Measurements from ENCODE around the gene LIFR.

Gene LIFR

GRCh38 chr5:38473008-38473407 lies 83.4 kb downstream of the LIFR start:
- H3K4me3 ChIP-seq (ENCODE audit: low read length): no peak overlapping the region
- TF ChIP-seq, protein P1, sequence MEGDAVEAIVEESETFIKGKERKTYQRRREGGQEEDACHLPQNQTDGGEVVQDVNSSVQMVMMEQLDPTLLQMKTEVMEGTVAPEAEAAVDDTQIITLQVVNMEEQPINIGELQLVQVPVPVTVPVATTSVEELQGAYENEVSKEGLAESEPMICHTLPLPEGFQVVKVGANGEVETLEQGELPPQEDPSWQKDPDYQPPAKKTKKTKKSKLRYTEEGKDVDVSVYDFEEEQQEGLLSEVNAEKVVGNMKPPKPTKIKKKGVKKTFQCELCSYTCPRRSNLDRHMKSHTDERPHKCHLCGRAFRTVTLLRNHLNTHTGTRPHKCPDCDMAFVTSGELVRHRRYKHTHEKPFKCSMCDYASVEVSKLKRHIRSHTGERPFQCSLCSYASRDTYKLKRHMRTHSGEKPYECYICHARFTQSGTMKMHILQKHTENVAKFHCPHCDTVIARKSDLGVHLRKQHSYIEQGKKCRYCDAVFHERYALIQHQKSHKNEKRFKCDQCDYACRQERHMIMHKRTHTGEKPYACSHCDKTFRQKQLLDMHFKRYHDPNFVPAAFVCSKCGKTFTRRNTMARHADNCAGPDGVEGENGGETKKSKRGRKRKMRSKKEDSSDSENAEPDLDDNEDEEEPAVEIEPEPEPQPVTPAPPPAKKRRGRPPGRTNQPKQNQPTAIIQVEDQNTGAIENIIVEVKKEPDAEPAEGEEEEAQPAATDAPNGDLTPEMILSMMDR (conservative IDR thresholded peaks at IDR 0.05; ENCODE audit: low read length): no peak
- DNase-seq (ENCODE audit: low read depth): no peak

- H3K4me3 ChIP-seq (ENCODE audit: low read length): no peak overlapping the region
- TF ChIP-seq, protein P1 (conservative IDR thresholded peaks at IDR 0.05; ENCODE audit: low read length): no peak
- no peak for DNase-seq (ENCODE audit: low read depth)
Observed at GRCh38 chr5:38472541-38472940, 83.9 kb downstream of the LIFR start.

DNA sequence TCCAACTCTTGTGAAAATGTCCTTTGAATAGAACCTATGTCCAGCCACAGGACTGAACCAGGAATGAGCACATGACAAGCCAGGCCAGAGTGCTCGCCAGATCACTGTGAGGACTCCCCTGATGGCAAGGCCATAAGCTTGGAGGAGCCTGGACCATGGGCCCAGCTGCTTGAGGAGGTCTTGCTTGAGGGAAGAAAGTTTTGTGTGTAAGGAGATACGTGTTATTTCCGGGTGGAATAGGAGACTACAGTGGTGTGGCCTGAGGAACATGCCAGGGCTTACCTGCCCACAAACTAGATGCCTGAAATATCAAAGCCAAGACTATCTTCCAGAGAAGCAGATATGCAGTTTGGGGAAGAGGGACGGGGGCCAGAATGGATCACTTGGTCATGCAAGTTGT lies 84.7 kb downstream of the LIFR start:
- TF ChIP-seq, protein P1 (conservative IDR thresholded peaks at IDR 0.05; ENCODE audit: low read length): no peak
- DNase-seq (ENCODE audit: low read depth): no peak
- H3K4me3 ChIP-seq (ENCODE audit: low read length): no peak overlapping the region

GRCh38 chr5:38469707-38470267 lies 86.7 kb downstream of the LIFR start:
- TF ChIP-seq, protein P1 (conservative IDR thresholded peaks at IDR 0.05; ENCODE audit: low read length): no peak
- H3K4me3 ChIP-seq (ENCODE audit: low read length): no peak overlapping the region
- no peak for DNase-seq (ENCODE audit: low read depth)

DNA sequence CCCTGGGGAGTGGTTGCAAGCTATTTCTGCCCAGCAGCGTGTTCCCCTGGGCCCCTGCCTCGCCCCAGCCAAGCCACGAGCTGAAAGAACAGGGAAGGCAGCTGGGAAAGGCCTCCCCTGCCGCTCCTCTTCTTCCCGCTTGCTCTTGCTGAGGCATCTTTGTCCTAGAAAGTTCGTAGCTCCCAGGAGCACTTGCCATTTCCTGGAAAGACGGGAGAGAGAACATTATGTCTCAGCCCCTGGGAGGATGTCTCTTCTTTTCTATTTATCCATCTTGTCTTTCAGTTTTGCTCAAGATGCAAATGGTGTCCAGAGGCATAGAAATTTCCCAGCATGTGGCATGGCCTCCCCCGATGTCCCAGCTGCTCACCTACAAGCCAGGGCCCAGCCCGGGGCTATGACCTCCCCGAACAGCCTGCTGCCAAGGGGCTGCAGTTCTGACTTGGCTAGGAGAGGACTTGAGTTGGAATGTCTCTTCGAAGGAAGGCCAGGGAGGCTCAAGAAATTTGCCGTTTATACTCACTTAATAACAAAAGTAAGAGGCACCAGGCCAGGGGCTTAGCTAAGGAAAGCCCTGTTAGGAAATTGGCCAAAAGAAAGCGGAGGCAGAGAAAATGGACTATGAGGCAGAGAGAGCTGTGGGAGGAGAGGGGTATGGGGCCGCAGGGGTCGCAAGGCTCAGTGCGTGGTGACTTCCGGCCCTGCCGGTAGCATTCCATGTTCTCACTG lies 87.3 kb downstream of the LIFR start:
- no peak for DNase-seq (ENCODE audit: low read depth)
- no peak overlapping the region for H3K4me3 ChIP-seq (ENCODE audit: low read length)
- TF ChIP-seq, protein P1 (conservative IDR thresholded peaks at IDR 0.05; ENCODE audit: low read length): no peak

DNA sequence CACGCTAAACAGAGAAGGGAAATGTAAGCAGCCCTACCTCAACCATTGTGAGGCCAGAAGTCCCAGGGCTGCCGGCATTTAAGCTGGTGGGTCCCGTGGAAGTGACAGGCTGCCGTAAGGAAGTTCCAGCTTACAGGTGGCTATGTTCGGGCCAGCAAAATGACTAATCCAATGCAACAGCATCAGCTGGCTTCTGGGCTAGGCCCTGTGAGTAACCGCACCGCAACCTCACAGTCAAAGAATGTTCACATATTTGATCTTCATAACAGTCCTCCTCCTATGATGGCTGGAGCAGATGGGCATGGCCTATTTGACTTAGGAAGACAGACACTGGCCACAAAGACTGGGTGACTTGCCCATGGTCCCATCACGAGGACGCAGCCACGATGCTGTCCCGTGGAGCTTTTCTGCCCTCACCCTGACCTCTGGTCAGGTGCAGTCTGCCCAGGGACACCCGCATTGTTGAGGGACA lies 88.2 kb downstream of the LIFR start:
- TF ChIP-seq, protein P1 (conservative IDR thresholded peaks at IDR 0.05; ENCODE audit: low read length): no peak
- H3K4me3 ChIP-seq (ENCODE audit: low read length): no peak overlapping the region
- peak; percentile 93 for DNase-seq (ENCODE audit: low read depth)

Data from AG10803 (cell line).